NCI-H2196 treated with DMSO at 0.1 percent for 48 hours (cell line): ENCODE data around the gene SERTAD4.
A peak's percentile ranks its signal among the peaks of the same experiment; 100 is the strongest.
"Not testable (repeated sequence)": the region's sequence is repeated elsewhere in the genome, so short reads cannot be mapped to it uniquely, and the experiment has no call there.

ENCODE experiments used
- DNase-seq: peaks from one replicate; lab custom pipeline; 2025; ENCODE audit not compliant: unreplicated experiment; lab: John Stamatoyannopoulos, UW

The SERTAD4 gene

GRCh38 chr1:210257698-210258529, 25.3 kb downstream of the SERTAD4 start:
- DNase-seq = no peak

- DNase-seq = no peak
These were observed 27.0 kb downstream of the SERTAD4 start for GRCh38 chr1:210259561-210259960.

GRCh38 chr1:210260096-210260495, 27.5 kb downstream of the SERTAD4 start:
- DNase-seq = no peak

GRCh38 chr1:210262167-210262896, 29.7 kb downstream of the SERTAD4 start:
- DNase-seq = no peak

GRCh38 chr1:210262897-210263272, 30.3 kb downstream of the SERTAD4 start:
- no peak for DNase-seq

- no peak for DNase-seq
These were observed 31.4 kb downstream of the SERTAD4 start for GRCh38 chr1:210263963-210264362.

GRCh38 chr1:210264496-210265380, 32.1 kb downstream of the SERTAD4 start:
- no peak for DNase-seq

GRCh38 chr1:210265392-210265955, 32.9 kb downstream of the SERTAD4 start:
- DNase-seq = not testable (repeated sequence)

GRCh38 chr1:210269981-210270380, 37.4 kb downstream of the SERTAD4 start:
- DNase-seq = no peak

- DNase-seq = no peak
These were observed 40.1 kb downstream of the SERTAD4 start for GRCh38 chr1:210272666-210273065.

- no peak for DNase-seq
These were observed 47.6 kb downstream of the SERTAD4 start for GRCh38 chr1:210280221-210280620.

GRCh38 chr1:210288116-210288515, 55.5 kb downstream of the SERTAD4 start:
- DNase-seq = no peak

- no peak for DNase-seq
These were observed 56.7 kb downstream of the SERTAD4 start for GRCh38 chr1:210289248-210289647.

GRCh38 chr1:210291081-210291764, 58.6 kb downstream of the SERTAD4 start:
- DNase-seq = no peak

GRCh38 chr1:210291786-210292230, 59.2 kb downstream of the SERTAD4 start:
- DNase-seq = no peak

GRCh38 chr1:210292231-210292871, 59.8 kb downstream of the SERTAD4 start:
- peak; percentile 8 for DNase-seq

- DNase-seq = no peak
These were observed 60.6 kb downstream of the SERTAD4 start for GRCh38 chr1:210293171-210293607.

- peak; percentile 29 for DNase-seq
These were observed 62.6 kb downstream of the SERTAD4 start for GRCh38 chr1:210294999-210295745.
